Activated B cell treated with CpG ODN at 0.5 μM for 24 hours (primary cell): ENCODE results near the gene SOX5. TPM values are rescaled to one million over a fixed set of nuclear protein-coding genes. Genes with fewer than 3 reads are reported as not detected.

Experiments
- ATAC-seq: fragments of 200-7000 bp; cut with Tn5 transposase; one replicate; pipeline ENCODE4 v1.10.0; 2021; ENCODE audit warnings: low read depth, mild to moderate bottlenecking, moderate library complexity
- CTCF ChIA-PET: fragments of 350-600 bp; sonication (Branson Sonifier 250); formaldehyde crosslinking; loops from one replicate; lab custom pipeline; 2021; ENCODE audit warnings: antibody characterized with exemption; lab: Charles Lee
- POLR2A ChIA-PET: fragments of 350-600 bp; sonication (Branson Sonifier 250); formaldehyde crosslinking; loops from one replicate; lab custom pipeline; 2021; ENCODE audit warnings: antibody characterized with exemption; lab: Charles Lee
- DNase-seq: peaks from one replicate; pipeline ENCODE4 v3.0.0; 2022
- H3K27ac Mint-ChIP-seq: one replicate; pipeline ENCODE4 v1.8.0; 2020; ENCODE audit warnings: mixed read lengths
- H3K27me3 Mint-ChIP-seq: one replicate; pipeline ENCODE4 v1.8.0; 2021; ENCODE audit warnings: mixed read lengths
- H3K36me3 Mint-ChIP-seq: one replicate; pipeline ENCODE4 v1.8.0; 2021; ENCODE audit warnings: low read depth, mixed read lengths
- H3K4me1 Mint-ChIP-seq: one replicate; pipeline ENCODE4 v1.8.0; 2021; ENCODE audit warnings: mixed read lengths
- H3K4me3 Mint-ChIP-seq: one replicate; pipeline ENCODE4 v1.8.0; 2020; ENCODE audit warnings: mild to moderate bottlenecking, mixed read lengths
- H3K9me3 Mint-ChIP-seq: one replicate; pipeline ENCODE4 v1.8.0; 2020; ENCODE audit warnings: mixed read lengths
- CTCF ChIP-seq: fragments of 200-600 bp; IDR thresholded peaks from one replicate; pipeline ENCODE4 v1.8.0; 2022; ENCODE audit warnings: antibody characterized with exemption, mild to moderate bottlenecking
- intact Hi-C: fragments of 100-400 bp; cut with micrococcal nuclease; formaldehyde crosslinking; loops from one replicate; pipeline ENCODE4 v1.15.1; 2024
- total RNA-seq: library from RNA; stranded (reverse); gene quantifications from 2 replicates; pipeline ENCODE4 v1.2.3, GENCODE V29; 2022

Gene SOX5
- total RNA-seq, 1 donor from 2014 or later: 85.5 TPM

GRCh38 chr12:23921099-23921856, 28.2 kb downstream of the SOX5 start:
- Mint-ChIP-seq H3K27ac (no peak overlapping the region), H3K9me3 (no peaks in the 10 kb centered on the region), H3K4me3 (no peak overlapping the region), H3K36me3 (no peaks in the 10 kb centered on the region), H3K4me1 (peaks cover 6% of the 10 kb centered on the region), H3K27me3 (no peaks in the 10 kb centered on the region)
- CTCF ChIA-PET: no interaction called here
- intact Hi-C loops: no loop called here
- POLR2A ChIA-PET: no interaction called here
- DNase-seq (no peak), ATAC-seq (no peak)
- TF ChIP-seq CTCF: no peak

- no peaks in the 10 kb centered on the region for H3K9me3 Mint-ChIP-seq
- ATAC-seq: no peak
- intact Hi-C loops: no loop called here
- H3K27me3 Mint-ChIP-seq: no peaks in the 10 kb centered on the region
- no peaks in the 10 kb centered on the region for H3K36me3 Mint-ChIP-seq
- no peak for DNase-seq
- no peak overlapping the region for H3K4me3 Mint-ChIP-seq
- ChIA-PET POLR2A (no interaction called here), CTCF (no interaction called here)
- TF ChIP-seq CTCF: no peak
- no peak overlapping the region for H3K27ac Mint-ChIP-seq
- peaks cover 2% of the 10 kb centered on the region for H3K4me1 Mint-ChIP-seq
These were observed 37.9 kb downstream of the SOX5 start for GRCh38 chr12:23911574-23911973.

- no peak for ATAC-seq
- no peak for DNase-seq
- POLR2A ChIA-PET: no interaction called here
- H3K4me3 Mint-ChIP-seq: no peak overlapping the region
- H3K27me3 Mint-ChIP-seq: no peaks in the 10 kb centered on the region
- intact Hi-C loops: no loop called here
- no peaks in the 10 kb centered on the region for H3K9me3 Mint-ChIP-seq
- TF ChIP-seq CTCF: no peak
- no peaks in the 10 kb centered on the region for H3K36me3 Mint-ChIP-seq
- H3K4me1 Mint-ChIP-seq: peaks cover 2% of the 10 kb centered on the region
- no peak overlapping the region for H3K27ac Mint-ChIP-seq
- CTCF ChIA-PET: no interaction called here
These were observed 39.9 kb downstream of the SOX5 start for GRCh38 chr12:23909551-23909950.

GRCh38 chr12:23906329-23906728, 43.1 kb downstream of the SOX5 start:
- Mint-ChIP-seq H3K9me3 (no peaks in the 10 kb centered on the region), H3K4me3 (no peak overlapping the region), H3K4me1 (peaks cover 2% of the 10 kb centered on the region), H3K27me3 (no peaks in the 10 kb centered on the region), H3K27ac (no peak overlapping the region), H3K36me3 (no peaks in the 10 kb centered on the region)
- no peak for ATAC-seq
- no peak for DNase-seq
- TF ChIP-seq CTCF: no peak
- ChIA-PET CTCF (no interaction called here), POLR2A (no interaction called here)
- intact Hi-C loops: no loop called here

GRCh38 chr12:23899434-23899833, 50.0 kb downstream of the SOX5 start:
- intact Hi-C loops: no loop called here
- H3K9me3 Mint-ChIP-seq: no peaks in the 10 kb centered on the region
- ChIA-PET POLR2A (no interaction called here), CTCF (no interaction called here)
- no peak for TF ChIP-seq CTCF
- H3K27me3 Mint-ChIP-seq: no peaks in the 10 kb centered on the region
- H3K27ac Mint-ChIP-seq: no peak overlapping the region
- H3K4me1 Mint-ChIP-seq: no peaks in the 10 kb centered on the region
- no peak for DNase-seq
- H3K4me3 Mint-ChIP-seq: no peak overlapping the region
- ATAC-seq: no peak
- peaks cover 4% of the 10 kb centered on the region for H3K36me3 Mint-ChIP-seq
